ENCODE data around the gene MBP. TPM values are rescaled to one million over a fixed set of nuclear protein-coding genes. Genes with fewer than 3 reads are reported as not detected.
A peak's percentile ranks its signal among the peaks of the same experiment; 100 is the strongest.

The MBP gene
- total RNA-seq, 1 donor from 2014 or later, result 2.0 TPM

- no peaks in the 10 kb centered on the region for H3K36me3 Mint-ChIP-seq (ENCODE audit: low read depth)
- DNase-seq (ENCODE audit: low read depth, low spot score), result no peak
- H3K4me3 Mint-ChIP-seq, result no peak overlapping the region
- no peaks in the 10 kb centered on the region for H3K9me3 Mint-ChIP-seq
- H3K27me3 Mint-ChIP-seq (ENCODE audit: low read depth), result peaks cover 5% of the 10 kb centered on the region
- TF ChIP-seq, protein P1, sequence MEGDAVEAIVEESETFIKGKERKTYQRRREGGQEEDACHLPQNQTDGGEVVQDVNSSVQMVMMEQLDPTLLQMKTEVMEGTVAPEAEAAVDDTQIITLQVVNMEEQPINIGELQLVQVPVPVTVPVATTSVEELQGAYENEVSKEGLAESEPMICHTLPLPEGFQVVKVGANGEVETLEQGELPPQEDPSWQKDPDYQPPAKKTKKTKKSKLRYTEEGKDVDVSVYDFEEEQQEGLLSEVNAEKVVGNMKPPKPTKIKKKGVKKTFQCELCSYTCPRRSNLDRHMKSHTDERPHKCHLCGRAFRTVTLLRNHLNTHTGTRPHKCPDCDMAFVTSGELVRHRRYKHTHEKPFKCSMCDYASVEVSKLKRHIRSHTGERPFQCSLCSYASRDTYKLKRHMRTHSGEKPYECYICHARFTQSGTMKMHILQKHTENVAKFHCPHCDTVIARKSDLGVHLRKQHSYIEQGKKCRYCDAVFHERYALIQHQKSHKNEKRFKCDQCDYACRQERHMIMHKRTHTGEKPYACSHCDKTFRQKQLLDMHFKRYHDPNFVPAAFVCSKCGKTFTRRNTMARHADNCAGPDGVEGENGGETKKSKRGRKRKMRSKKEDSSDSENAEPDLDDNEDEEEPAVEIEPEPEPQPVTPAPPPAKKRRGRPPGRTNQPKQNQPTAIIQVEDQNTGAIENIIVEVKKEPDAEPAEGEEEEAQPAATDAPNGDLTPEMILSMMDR (conservative IDR thresholded peaks at IDR 0.05), result no peak
- peaks cover 45% of the 10 kb centered on the region for H3K4me1 Mint-ChIP-seq
- no peak overlapping the region for H3K27ac Mint-ChIP-seq (ENCODE audit: unreplicated experiment)
Observed at GRCh38 chr18:77057006-77057395, 75.6 kb downstream of the MBP start.

DNA sequence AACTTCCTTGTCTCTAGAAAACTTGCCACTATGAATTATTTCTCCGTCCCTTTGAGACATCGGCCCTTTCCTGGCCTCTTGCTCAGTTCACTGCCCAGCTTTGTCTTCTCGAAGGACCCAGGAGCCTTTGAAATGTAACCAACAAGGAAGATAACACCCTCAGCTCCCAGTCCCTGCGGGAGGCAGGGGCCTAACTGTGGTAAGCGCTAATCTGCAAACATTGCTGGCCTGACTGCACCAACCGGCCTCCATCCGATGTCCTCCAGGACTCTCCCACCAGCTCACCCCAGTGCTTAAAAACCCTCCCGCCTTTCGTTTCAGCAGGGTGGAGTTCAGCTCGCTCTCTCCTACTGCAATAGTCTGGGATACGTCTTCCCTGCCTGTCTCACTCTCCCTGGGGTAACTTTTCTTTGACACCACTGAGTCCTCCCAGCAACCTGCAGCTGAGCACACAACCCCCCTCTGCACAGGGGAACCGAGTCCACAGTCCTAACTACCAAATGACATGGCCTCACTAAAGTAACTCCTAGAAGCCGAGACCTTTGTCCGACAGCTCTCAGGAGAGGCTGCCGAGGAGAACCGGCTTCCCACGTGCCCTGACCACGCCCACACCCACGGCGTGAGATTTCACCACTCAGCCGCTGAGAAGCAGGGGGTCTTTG, 76.1 kb downstream of the MBP start:
- no peak for DNase-seq (ENCODE audit: low read depth, low spot score)
- TF ChIP-seq, protein P1 (conservative IDR thresholded peaks at IDR 0.05), result no peak
- Mint-ChIP-seq H3K4me3 (no peak overlapping the region), H3K36me3 (ENCODE audit: low read depth) (no peaks in the 10 kb centered on the region), H3K4me1 (peaks cover 50% of the 10 kb centered on the region), H3K27ac (ENCODE audit: unreplicated experiment) (peak overlapping the region; percentile 78), H3K9me3 (no peaks in the 10 kb centered on the region), H3K27me3 (ENCODE audit: low read depth) (peaks cover 5% of the 10 kb centered on the region)

GRCh38 chr18:77055429-77056300, 76.9 kb downstream of the MBP start:
- no peaks in the 10 kb centered on the region for H3K9me3 Mint-ChIP-seq
- no peak overlapping the region for H3K4me3 Mint-ChIP-seq
- no peak overlapping the region for H3K27ac Mint-ChIP-seq (ENCODE audit: unreplicated experiment)
- DNase-seq (ENCODE audit: low read depth, low spot score), result no peak
- H3K27me3 Mint-ChIP-seq (ENCODE audit: low read depth), result peaks cover 5% of the 10 kb centered on the region
- TF ChIP-seq, protein P1 (conservative IDR thresholded peaks at IDR 0.05), result no peak
- H3K36me3 Mint-ChIP-seq (ENCODE audit: low read depth), result no peaks in the 10 kb centered on the region
- peaks cover 52% of the 10 kb centered on the region for H3K4me1 Mint-ChIP-seq

- no peaks in the 10 kb centered on the region for H3K36me3 Mint-ChIP-seq (ENCODE audit: low read depth)
- H3K27ac Mint-ChIP-seq (ENCODE audit: unreplicated experiment), result no peak overlapping the region
- TF ChIP-seq, protein P1 (conservative IDR thresholded peaks at IDR 0.05), result peak; percentile 58
- peaks cover 5% of the 10 kb centered on the region for H3K27me3 Mint-ChIP-seq (ENCODE audit: low read depth)
- no peak overlapping the region for H3K4me3 Mint-ChIP-seq
- peak; percentile 54 for DNase-seq (ENCODE audit: low read depth, low spot score)
- H3K4me1 Mint-ChIP-seq, result peaks cover 52% of the 10 kb centered on the region
- no peaks in the 10 kb centered on the region for H3K9me3 Mint-ChIP-seq
Observed at GRCh38 chr18:77054606-77055428, 77.8 kb downstream of the MBP start.

DNA sequence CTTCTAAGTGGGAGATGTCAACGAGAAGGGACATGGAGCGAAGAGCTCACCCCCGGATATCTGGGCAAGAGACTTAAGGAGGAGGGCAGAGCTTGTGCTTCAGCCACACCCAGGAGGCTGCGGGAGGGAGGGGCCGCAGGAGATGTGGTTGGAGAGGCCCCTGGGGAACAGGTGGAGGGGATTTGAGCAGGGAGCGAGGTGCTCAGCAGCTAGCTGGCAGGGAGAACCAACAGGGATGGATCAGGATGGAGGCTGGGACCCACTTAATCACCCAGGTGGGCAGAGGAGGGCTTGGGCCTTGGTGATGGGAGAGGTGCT, 78.3 kb downstream of the MBP start:
- Mint-ChIP-seq H3K27ac (ENCODE audit: unreplicated experiment) (no peak overlapping the region), H3K4me1 (peaks cover 52% of the 10 kb centered on the region), H3K27me3 (ENCODE audit: low read depth) (peaks cover 5% of the 10 kb centered on the region), H3K4me3 (no peak overlapping the region), H3K36me3 (ENCODE audit: low read depth) (no peaks in the 10 kb centered on the region), H3K9me3 (no peaks in the 10 kb centered on the region)
- TF ChIP-seq, protein P1 (conservative IDR thresholded peaks at IDR 0.05), result no peak
- no peak for DNase-seq (ENCODE audit: low read depth, low spot score)
